Measurements from ENCODE around the gene ARMH2.

DNA sequence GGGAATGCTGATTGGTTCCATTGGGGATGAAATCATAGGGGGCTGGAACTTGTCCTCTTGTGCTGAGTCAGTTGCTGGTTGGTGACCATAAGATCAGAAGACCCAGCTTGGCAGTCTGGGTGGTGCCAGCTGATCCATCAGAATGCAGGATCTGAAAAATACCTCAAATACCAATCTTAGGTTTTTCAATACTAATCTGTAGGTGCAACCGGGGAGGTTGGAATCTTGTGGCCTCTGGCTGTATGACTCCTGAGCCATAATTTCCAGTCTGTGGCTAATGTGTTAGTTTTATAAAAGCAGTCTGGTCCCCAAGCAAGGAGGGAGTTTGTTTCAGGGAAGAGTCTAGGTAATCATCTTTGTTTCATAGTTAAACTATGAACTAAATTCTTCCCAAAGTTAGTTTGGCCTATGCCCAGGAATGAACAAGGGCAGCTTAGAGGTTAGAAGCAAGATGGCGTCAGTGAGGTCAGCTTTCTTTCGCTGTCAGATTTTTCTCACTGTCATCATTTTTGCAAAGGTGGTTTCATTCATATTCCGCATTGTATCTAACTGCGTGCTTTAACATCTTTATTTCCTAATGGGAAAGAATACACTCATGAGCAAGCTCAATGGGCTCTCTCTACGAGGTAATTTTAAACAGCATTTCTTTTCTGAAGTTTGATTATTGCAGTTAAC lies 2.0 kb downstream of the ARMH2 start:
- TF ChIP-seq, protein P1, sequence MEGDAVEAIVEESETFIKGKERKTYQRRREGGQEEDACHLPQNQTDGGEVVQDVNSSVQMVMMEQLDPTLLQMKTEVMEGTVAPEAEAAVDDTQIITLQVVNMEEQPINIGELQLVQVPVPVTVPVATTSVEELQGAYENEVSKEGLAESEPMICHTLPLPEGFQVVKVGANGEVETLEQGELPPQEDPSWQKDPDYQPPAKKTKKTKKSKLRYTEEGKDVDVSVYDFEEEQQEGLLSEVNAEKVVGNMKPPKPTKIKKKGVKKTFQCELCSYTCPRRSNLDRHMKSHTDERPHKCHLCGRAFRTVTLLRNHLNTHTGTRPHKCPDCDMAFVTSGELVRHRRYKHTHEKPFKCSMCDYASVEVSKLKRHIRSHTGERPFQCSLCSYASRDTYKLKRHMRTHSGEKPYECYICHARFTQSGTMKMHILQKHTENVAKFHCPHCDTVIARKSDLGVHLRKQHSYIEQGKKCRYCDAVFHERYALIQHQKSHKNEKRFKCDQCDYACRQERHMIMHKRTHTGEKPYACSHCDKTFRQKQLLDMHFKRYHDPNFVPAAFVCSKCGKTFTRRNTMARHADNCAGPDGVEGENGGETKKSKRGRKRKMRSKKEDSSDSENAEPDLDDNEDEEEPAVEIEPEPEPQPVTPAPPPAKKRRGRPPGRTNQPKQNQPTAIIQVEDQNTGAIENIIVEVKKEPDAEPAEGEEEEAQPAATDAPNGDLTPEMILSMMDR (IDR thresholded peaks at IDR 0.05), result no peak
- no peak for TF ChIP-seq POLR2A (IDR thresholded peaks at IDR 0.05)
